Gastroesophageal sphincter (tissue), 3 donors: ENCODE data around the gene ISLR.

Experiments
- CTCF ChIP-seq, 4 experiments: fragments of 200-600 bp in 2 of 4; fragments of 450-650 bp in 2 of 4; sonication (generic) in 1 of 4; IDR thresholded peaks; one replicate each; pipeline ENCODE4 v1.5.1; 2017 to 2019; ENCODE audit warnings: antibody characterized with exemption in 4 of 4, mild to moderate bottlenecking in 2 of 4, moderate library complexity in 2 of 4
- POLR2AphosphoS5 ChIP-seq: sonication (generic); formaldehyde crosslinking; IDR thresholded peaks from one replicate; pipeline ENCODE4 v1.6.1; 2017; ENCODE audit warnings: antibody characterized with exemption

GRCh38 chr15:74130849-74131627 lies 42.5 kb upstream of the ISLR start:
- TF ChIP-seq POLR2AphosphoS5 (no peak), CTCF (IDR thresholded peaks at IDR 0.05) (no peak)
